SH-SY5Y (cell line): ENCODE data around the gene SPATA1.

Experiments
- GATA2 ChIP-seq: IDR thresholded peaks from 2 replicates; pipeline ENCODE4 v1.6.1; 2011; ENCODE audit warnings: mild to moderate bottlenecking, low read depth, low read length
- GATA3 ChIP-seq: IDR thresholded peaks from 2 replicates; pipeline ENCODE4 v1.6.1; 2011; ENCODE audit warnings: low read depth, mild to moderate bottlenecking, low read length, moderate library complexity

GRCh38 chr1:84611091-84611490 lies 104.9 kb downstream of the SPATA1 start:
- TF ChIP-seq GATA2 (no peak), GATA3 (no peak)
